Central memory CD4-positive, alpha-beta T cell (primary cell): ENCODE measurements around the gene CCDC51.
"Not testable (repeated sequence)": the region's sequence is repeated elsewhere in the genome, so short reads cannot be mapped to it uniquely, and the experiment has no call there.

Experiments used
- DNase-seq: peaks from one replicate; pipeline ENCODE4 v3.0.0; 2022
- total RNA-seq, 3 experiments: gene quantifications; one replicate each; lab custom pipeline; 2026; lab: John Stamatoyannopoulos, UW

Gene CCDC51
- 4.1 to 24.6 (median 7.4) reads per million in 3 experiments for total RNA-seq

- DNase-seq, result peak; percentile 97
Measured at GRCh38 chr3:48439820-48440589, at the start of gene CCDC51, which contains the start of gene TMA7. Gene CCDC51 (minus strand): TSS chr3:48440119. CDS start chr3:48435128, 4,991 bp downstream. Gene TMA7 (plus strand): TSS chr3:48440257. CDS start chr3:48440297, 40 bp downstream.

- DNase-seq, result no peak
Measured at GRCh38 chr3:48486952-48487351, 47.0 kb upstream of the CCDC51 start.

DNA sequence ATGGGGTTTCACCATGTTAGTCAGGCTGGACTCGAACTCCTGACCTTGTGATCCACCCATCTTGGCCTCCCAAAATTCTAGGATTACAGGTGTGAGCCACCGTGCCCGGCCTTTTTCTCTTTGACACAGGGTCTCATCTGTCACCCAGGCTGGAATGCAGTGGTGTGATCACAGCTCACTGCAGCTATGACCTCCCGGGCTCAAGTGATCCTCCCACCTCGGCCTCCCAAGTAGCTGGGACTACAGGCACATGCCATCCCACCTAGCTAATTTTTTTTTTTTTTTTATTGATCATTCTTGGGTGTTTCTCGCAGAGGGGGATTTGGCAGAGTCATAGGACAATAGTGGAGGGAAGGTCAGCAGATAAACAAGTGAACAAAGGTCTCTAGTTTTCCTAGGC is 42.9 kb upstream of the CCDC51 start:
- not testable (repeated sequence) for DNase-seq

DNA sequence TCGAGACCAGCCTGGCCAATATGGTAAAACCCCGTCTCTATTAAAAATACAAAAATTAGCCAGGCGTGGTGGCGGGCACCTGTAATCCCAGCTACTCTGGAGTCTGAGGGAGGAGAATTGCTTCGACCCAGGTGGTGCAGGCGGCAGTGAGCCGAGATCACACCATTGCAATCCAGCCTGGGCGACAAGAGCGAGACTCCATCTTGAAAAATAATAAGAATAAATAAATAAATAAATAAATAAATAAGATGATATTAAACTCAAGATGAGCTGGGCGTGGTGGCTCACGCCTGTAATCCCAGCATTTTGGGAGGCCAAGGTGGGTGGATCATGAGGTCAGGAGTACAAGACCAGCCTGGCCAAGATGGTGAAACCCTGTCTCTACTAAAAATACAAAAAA is 41.0 kb upstream of the CCDC51 start:
- not testable (repeated sequence) for DNase-seq

DNA sequence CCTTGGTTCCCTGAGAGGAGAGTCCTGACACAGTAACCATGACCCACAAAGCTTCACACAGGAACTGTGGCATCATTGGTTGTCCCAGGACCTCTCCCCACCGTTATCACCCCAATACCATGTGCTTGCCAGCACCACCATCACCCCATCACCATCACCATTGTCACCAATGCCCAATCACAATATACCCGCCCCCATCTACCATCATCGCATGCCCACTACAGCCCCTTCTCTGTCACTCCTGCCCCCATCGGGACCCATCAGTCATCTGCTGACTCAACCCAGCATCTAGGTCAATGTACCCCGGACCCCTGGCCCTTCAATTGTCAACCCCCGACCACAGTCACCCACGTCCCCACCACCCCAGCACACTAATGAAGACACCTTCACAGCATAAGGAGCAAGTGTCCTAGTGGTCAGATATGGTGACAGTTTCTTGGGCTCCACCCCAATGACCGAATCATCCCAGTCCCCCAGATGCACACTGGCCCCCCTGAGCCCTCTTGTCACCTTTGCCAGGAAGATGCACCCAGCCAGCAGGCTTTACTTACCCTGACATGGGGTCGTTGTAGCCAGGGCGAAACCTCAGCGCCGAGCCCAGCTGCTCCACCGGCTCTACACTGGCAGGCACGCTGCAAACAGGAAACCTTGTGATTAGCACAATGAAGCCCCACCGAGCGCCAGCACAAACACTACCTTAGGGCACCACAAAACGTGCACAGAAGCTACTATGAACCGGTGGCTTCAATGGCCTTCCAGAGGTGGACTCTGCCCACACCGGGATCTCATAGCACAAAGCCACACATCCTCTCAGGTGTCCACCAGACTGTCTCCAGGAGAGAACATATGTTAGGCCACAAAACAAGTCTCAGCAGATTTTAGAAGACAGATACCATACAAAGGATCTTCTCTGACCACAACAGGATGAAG is 39.0 kb upstream of the CCDC51 start:
- DNase-seq, result peak; percentile 87

GRCh38 chr3:48477959-48478520 is 38.1 kb upstream of the CCDC51 start:
- no peak for DNase-seq

DNA sequence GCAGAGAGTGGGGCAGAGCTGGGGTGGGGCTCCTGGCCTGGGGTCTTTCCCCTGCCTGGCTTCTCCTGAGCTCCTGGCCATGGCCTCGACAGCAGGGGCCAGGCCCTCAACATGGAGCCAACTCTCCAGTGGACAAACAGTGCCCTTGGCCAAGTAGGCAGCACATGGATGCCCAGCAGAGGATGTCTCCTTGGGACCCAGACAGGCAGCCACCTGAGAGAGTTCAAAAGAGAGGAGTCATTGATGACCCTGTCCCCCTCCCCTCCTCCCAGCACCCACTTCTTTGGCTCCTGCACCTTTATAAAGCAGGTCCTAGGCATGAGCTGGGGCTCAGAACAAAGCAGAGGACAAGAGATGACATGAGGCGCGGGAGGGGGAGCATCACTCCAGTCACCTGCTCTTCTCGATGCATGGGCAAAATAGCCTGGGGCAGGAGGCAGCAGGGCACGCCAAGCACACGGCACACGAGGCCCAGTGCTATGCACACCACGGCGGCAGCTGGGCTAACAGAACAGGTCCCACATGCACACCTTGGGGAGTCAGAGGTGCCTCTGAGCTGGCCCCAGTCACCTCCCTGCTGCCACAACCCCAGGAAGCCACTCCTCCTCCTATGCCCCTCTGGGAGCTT is 36.6 kb upstream of the CCDC51 start:
- DNase-seq, result no peak

DNA sequence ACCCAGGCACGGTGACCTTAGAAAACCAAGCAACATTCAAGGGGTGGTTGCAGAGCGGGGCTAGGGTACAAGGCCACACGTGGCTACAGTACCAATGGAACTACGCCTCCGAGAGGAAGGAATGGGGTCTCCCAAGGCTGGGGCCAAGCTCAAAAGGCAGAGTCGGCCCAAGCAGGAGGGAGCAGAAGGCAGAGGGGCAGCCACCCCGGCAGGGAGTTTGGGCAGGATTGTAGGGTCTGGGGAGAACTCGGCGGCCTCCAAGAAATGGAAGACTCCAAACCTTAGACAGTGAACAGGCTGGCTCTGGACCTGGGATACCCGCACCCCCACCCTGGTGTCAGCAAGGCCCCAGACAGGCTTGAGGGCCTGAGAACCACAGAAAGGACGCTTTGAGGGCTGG is 35.3 kb upstream of the CCDC51 start:
- no peak for DNase-seq

DNA sequence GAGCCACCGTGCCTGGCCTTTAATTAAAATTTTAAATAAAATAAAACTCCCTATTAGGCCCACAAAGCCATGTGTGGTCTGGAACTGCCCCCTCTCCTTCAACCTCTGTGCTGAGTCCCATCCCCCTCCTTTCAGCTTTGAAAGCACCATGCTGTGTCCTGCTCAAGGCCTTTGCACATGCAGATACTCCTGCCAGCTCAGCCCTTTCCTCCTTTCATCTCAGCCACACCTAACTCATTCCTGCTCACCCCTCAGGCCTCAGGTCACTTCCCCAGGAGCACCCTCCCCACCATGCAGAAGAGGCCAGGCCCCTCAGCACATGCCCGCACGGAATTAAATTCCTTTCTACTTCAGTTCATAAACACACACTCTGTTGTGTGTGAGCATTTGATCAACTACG is 34.7 kb upstream of the CCDC51 start:
- no peak for DNase-seq

DNA sequence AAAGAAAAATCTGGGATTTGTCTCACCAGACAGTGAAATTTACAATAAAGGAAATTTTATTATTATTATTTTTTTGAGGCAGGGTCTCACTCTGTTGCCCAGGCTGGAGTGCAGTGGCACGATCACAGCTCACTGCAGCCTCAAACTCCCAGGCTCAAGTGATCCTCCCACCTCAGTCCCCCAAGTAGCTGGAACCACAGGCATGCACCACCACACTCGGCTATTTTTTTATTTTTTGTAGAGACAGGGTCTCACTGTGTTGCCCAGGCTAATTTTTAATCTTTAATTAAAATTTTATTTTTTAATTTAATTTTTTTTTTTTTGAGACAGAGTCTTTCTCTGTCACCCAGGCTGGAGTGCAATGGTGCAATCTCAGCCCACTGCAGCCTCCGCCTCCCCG is 34.1 kb upstream of the CCDC51 start:
- not testable (repeated sequence) for DNase-seq

DNA sequence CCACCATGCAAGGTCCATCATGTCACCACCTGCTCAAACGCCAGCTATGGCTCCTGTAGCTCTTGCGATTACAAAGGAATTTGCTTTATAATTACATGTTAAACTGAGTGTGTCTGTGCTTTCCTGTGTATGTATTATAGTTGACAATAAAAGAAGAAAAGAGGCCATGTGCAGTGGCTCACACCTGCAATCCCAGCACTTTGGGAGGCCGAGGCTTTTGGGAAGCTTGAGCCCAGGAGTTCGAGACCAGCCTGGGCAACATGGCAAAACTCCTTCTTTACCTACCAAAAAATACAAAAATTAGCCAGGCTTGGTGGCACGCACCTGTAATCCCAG is 33.7 kb upstream of the CCDC51 start:
- no peak for DNase-seq

GRCh38 chr3:48472923-48473616 is 33.2 kb upstream of the CCDC51 start:
- peak; percentile 96 for DNase-seq

DNA sequence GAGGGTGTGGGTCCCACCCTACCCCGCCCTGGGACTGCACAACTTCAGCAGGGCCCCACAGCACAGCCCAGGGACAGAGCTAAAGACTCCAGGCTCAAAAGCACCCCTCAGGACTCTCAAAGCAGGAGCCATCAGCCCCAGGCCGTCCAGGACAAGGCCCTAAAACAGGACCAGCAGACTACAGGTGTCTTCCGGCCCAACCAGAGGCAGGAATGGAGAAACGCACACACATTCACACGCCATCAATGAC is 32.7 kb upstream of the CCDC51 start:
- no peak for DNase-seq

GRCh38 chr3:48470286-48470685 is 30.4 kb upstream of the CCDC51 start:
- no peak for DNase-seq

DNA sequence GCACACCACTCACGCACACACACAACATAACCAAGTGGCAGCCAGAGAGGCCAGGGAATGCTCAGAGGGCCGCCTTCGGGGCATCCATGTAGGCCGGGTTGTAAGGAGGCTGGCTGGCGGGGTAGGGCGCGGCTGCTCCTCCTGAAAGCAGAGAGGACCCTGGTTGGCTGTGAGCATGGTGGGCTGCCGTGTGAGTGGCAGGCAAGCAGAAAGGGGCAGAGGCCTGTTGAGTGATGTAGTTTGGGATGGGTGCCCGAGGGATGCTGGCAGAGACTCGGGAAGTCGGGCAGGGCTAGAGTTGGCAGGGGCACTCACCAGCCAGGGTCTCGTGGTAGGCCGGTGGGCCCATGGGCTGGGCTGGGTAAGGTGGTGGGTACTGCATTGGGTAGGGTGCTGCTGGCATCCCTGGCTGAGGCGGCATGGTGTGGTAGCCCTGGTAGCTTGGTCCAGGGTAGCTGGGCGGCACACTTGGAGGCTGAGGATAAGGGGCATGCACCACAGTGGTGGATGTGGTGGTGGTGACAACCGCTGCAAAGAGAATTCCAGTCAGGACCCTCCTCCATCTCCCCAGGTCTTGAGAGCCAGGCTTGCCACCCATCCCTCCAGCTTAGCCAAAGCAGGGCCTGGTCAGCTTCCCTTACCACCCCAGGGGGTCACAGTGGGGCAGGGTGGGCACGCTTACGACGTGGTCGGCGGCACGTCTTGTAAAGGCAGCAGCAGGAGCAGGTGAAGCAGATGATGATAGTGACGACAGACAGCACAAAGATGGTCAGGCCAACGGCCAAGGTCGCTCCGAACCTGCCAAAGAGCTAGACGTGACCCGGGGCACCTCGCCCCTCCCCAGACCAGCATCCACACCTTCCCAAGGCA is 29.4 kb upstream of the CCDC51 start:
- no peak for DNase-seq

GRCh38 chr3:48468329-48468731 is 28.4 kb upstream of the CCDC51 start:
- no peak for DNase-seq

DNA sequence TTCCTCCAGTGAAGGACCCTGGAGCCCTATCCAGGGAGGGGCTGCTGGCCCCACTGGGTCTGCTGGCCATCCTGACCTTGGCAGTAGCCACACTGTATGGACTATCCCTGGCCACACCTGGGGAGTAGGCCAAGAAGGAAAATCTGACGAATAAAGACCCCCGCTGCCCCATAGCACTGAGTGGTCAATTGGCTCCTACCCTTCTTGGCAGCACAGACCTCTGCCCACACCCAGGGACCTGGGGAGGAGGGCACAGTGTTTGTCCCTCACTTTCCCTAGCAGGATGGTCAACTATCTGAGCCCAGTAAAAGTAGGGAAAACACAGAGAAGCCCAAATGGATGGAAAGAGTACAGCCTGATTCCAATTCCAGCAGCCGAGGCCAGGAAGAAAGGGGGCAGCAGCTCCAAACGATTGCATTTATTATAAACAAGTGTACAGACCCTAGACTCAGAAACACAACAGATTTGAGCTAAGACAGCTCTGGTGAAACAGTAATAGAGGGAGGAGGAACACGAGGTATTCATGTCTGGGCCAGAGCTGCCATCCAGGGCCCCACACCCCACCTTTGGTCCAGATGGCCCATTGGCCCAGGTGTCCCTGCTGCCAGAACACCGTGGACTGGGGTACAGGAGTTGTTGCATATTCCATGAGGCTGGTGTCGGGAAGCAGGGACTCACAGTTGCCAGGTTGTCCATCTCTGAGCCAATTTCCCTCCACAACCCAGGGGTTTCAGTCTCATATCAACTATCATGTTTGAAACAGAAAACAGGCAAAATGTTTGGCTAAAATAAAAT is 27.8 kb upstream of the CCDC51 start:
- DNase-seq, result no peak

DNA sequence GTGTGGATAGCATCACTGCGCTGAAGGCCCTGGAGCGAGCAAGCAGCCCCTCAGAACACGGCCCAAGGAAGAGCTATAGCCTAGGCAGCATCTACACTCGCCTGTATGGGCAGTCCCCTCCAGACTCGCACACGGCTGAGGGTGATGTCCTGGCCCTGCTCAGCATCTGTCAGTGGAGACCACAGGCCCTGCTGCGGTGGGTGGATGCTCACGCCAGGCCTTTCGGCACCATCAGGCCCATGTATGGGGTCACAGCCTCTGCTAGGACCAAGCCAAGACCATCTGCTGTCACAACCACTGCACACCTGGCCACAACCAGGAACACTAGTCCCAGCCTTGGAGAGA is 27.2 kb upstream of the CCDC51 start:
- no peak for DNase-seq

- DNase-seq, result peak; percentile 14
Measured at GRCh38 chr3:48466386-48467109, 26.6 kb upstream of the CCDC51 start.
